Colon (tissue), 2 donors: ENCODE results near the gene TXLNB.
"Not testable (repeated sequence)": the region's sequence is repeated elsewhere in the genome, so short reads cannot be mapped to it uniquely, and the experiment has no call there.

Experiments used
- FAIRE-seq: peaks from 2 replicates; lab custom pipeline; 2012; peaks lifted over from hg19 to GRCh38; lab: Jason Lieb, UNC
- donor health status: control.
- donor health status: control.

TXLNB gene

GRCh38 chr6:139308936-139309603 is 17.3 kb upstream of the TXLNB start:
- FAIRE-seq, result no peak

GRCh38 chr6:139308286-139308916 is 16.6 kb upstream of the TXLNB start:
- no peak for FAIRE-seq

GRCh38 chr6:139306291-139306981 is 14.6 kb upstream of the TXLNB start:
- FAIRE-seq, result no peak

DNA sequence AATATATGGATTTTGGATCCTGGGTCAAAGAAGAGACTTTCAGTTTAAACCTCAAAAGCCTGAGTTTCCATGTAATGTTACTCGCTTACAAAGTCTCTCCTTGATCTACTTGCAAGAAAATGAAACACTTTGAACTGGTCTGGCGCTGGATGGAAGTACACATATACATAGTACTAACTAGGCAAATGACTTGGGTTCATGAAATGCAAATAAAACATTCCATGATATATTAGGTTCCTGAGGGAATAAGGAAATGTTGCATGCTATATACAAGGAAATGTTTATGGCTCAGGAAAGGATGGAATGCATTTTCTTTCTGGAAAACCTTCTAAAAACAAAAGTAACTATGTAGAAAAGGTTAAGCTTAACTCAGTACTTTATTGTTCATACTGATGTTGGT is 11.4 kb upstream of the TXLNB start:
- FAIRE-seq, result no peak

- FAIRE-seq, result no peak
Observed at GRCh38 chr6:139297921-139298320, 6.1 kb upstream of the TXLNB start.

- no peak for FAIRE-seq
Observed at GRCh38 chr6:139296927-139297326, 5.1 kb upstream of the TXLNB start.

GRCh38 chr6:139295901-139296300 is 4.1 kb upstream of the TXLNB start:
- no peak for FAIRE-seq

DNA sequence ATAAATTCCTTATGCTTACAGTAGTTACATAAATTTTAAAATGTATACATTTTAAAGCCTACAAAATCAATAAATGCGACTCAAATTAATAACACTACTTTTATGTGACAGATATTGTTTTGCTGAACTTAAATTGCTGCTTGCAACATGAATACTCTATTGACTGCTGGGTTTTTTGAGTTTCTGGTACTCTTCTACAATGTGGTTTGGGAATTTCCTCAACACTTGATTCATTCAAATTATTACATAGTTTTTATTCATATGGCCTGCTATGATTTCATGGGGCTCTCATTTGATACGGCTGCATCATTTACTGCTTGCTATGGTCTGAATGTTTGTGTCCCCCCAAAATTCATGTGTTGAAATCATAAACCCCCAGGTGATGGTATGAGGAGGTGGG is 2.3 kb upstream of the TXLNB start:
- FAIRE-seq, result no peak

DNA sequence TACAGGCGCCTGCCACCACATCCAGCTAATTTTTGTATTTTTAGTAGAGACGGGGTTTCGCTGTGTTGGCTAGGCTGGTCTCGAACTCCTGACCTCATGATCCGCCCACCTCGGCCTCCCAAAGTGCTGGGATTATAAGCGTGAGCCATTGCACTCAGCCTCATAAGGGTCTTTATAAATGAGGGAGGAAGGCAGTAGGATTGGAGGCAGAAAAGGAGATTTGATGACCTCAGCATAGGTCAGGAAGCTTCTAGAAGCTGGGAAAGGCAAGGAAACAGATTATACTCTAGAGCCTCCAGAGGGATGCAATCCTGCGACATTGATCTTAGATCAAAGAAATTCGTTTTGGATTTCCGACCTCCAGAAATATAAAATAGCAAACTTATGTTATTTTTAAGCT is 1.4 kb upstream of the TXLNB start:
- FAIRE-seq, result not testable (repeated sequence)

DNA sequence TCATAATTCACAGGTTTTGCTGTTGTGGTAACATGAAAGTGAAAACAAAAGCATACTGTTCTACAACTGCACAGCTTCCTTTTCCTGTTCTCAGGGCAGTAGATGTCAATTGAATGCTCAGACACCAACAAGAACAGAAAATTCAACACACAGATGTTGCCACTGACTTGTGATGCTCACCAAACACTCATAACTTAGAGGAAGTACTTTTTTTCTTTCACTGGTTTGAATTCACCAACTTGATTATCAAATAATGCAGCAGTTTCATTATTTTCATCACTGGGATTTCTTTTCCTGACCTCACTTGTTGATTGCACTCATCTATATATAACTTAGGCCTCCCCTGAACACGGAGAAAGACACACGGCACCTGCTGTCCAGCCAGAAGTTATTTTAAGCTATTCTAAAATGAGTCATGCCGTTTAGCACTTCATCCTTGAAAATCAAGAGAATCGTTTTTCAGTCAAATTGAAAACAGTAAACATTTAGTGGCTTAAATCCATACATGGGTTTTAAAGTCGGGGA is 949 bp downstream of the TXLNB start:
- FAIRE-seq, result no peak

GRCh38 chr6:139289233-139289632 is 2.6 kb downstream of the TXLNB start:
- no peak for FAIRE-seq

DNA sequence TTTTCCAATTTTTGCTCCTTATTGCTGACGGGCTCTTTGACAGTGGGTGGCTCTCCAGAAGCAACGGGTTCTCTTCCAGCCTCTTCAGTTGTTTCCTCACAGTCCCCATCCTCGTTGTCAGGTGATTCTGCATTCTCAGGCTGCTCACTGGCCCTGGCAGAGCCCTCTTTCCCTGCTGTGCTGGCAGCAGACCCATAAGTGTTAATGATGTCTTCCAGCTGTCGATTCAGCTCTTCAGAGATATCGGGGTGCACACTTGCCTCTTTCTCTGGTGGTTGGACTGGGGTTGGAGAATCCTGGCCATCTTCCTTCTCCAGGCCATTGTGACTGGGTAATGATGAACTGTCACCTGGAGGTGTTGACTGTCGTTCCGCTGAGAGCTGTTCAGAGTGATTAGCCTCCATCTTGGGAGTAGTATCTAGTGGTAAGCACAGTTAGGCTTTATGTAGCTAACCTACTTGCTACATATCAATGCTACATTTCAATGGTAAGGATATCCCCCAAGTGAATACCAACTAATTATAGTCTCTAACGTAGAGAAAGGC is 3.2 kb downstream of the TXLNB start:
- no peak for FAIRE-seq

DNA sequence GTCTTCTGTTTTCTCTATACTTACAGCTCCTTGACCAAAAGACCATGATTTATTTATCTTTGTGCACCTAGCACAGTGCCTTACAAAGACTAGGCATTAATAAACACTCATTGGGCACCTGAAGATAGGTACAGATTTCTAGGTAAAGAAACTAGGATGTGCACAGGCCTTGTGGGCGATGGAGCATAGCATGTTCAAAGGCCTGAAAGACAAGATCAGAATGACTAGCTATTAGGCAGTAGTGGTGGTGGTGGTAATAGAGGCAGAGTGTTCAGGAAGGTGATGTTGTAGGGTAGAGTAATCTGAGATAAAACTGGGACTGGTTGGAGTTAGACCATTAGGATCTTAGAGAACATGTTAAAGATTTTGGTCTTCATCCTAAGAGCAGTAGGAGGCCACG is 3.9 kb downstream of the TXLNB start:
- no peak for FAIRE-seq

GRCh38 chr6:139286438-139286837 is 5.4 kb downstream of the TXLNB start:
- FAIRE-seq, result not testable (repeated sequence)

DNA sequence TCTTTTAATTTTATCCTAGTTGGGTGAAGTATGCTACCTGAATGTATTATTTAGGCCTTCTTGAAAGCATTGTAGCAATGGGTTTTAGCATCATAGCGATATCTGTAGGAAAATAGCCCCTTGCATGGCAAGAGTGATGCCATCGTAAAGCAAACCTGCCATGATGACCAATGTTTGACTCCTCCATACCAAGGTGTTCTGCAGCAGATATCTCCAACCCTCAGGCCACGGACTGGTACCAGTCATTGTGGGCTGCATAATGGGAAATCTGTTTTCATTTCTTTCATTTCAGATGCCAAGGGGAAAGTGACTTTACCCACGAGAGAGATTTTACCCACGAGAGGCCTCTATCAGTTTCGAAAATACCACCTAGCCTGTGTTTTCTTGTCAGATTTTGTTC is 6.2 kb downstream of the TXLNB start:
- no peak for FAIRE-seq

DNA sequence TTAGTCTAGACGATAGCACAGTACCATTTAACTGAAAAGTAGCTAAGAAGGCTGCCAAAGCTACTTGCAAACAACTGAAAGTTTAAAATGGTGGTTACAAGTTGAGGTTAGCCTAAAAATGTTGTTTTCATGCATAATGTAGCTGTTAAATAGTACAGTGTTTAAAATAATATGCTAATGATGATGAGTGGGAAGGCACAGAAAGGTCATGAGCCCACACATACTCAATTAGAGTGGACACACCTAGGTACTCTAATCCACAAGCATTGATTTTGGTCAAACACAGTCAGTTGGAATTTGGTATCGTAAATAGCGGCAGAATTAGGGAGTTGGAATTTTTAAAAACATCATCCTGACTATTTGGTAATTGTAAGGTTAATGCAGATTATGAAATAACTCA is 7.0 kb downstream of the TXLNB start:
- no peak for FAIRE-seq

DNA sequence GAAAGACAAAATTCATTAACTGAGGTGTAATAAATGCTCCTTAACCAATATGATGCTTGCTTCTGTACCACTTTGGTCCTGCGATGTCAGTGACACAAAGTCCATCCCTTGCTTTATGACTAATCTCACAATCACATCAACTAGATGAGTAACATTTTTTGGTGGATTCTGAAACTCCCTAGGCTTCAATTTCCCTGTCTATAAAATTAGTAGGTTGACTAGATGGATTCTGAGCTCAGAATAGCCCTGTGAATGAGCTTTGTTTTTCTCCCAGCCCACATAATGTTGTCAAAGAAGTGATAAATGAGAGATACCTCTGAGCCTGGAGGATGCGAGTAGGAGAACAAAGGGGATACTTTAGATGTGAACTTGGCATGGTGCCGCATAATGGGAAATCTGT is 9.1 kb downstream of the TXLNB start:
- FAIRE-seq, result no peak

GRCh38 chr6:139278190-139278589 is 13.6 kb downstream of the TXLNB start:
- no peak for FAIRE-seq

DNA sequence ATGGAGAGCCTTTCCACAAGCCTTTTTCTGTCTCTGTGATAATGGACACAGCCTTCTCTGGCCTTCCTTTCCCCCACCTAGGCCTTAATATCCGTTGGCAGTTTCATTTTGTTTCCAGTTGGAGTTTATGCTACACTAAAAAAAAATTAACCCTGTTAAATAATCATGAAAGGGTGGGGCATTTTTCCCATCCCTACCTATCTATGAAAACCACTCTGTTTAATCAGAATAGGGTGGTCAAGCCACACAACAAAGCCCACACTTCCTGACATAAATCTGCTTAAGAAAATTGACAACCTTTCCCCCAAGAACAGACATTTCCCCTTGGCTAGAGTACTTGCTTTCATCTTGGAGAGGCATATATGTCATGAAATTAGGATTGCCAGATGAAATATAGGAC is 14.2 kb downstream of the TXLNB start:
- FAIRE-seq, result no peak

- FAIRE-seq, result no peak
Observed at GRCh38 chr6:139277161-139277560, 14.6 kb downstream of the TXLNB start.

- FAIRE-seq, result no peak
Observed at GRCh38 chr6:139275279-139276055, 16.3 kb downstream of the TXLNB start.

DNA sequence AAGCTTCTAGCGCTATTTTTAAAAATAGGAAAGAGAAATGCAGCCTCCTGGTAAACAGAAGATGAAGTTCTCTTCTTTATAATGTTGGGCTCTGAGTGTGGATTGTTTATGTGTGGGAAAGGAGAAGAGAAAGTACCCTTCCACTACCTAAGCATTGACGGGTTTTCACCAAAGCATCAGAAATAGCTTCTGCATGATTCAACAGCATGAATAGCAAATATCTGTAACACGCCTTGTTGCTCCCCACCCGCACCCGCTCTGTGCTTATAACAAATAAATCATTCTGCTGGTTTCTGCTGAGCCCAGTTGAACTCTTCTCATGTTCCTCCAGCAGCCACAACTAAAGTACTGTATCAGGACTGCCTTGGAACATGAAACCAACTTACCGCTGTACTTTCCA is 20.7 kb downstream of the TXLNB start:
- FAIRE-seq, result no peak
